Measurements from ENCODE around the gene SMG6. TPM values are rescaled to one million over a fixed set of nuclear protein-coding genes. Genes with fewer than 3 reads are reported as not detected.

SMG6 gene
- total and polyA plus RNA-seq, 2 of the 13 experiments (the other 11 are each of a cell fraction or from before 2014, with no cell fraction given) = 4.6 to 14.6 TPM

GRCh38 chr17:2177235-2177811, 126.3 kb downstream of the SMG6 start (continued):
- TF ChIP-seq ZNF276 (CRISPR knock-in tag; IDR thresholded peaks at IDR 0.05; ENCODE audit: low read depth) (no peak), ZNF430 (CRISPR knock-in tag; IDR thresholded peaks at IDR 0.05) (no peak), POGZ (CRISPR knock-in tag; IDR thresholded peaks at IDR 0.05) (no peak), RXRB (CRISPR knock-in tag; IDR thresholded peaks at IDR 0.05; ENCODE audit: borderline replicate concordance) (peak; percentile 92), AKNA (CRISPR knock-in tag; IDR thresholded peaks at IDR 0.05; ENCODE audit: borderline replicate concordance) (no peak), ZNF878 (CRISPR knock-in tag; IDR thresholded peaks at IDR 0.05) (no peak), THRA (CRISPR knock-in tag; IDR thresholded peaks at IDR 0.05; ENCODE audit: borderline replicate concordance) (no peak), PHF5A (CRISPR knock-in tag; IDR thresholded peaks at IDR 0.05; ENCODE audit: low read depth, unreplicated experiment) (no peak), SALL2 (CRISPR knock-in tag; IDR thresholded peaks at IDR 0.05) (no peak), ZFX (CRISPR knock-in tag; IDR thresholded peaks at IDR 0.05; ENCODE audit: low read depth) (no peak; the same call in 1 of the 2 replicates), STAT5B (CRISPR knock-in tag; IDR thresholded peaks at IDR 0.05) (no peak), ZNF574 (CRISPR knock-in tag; IDR thresholded peaks at IDR 0.05) (no peak), MED1 (CRISPR knock-in tag; IDR thresholded peaks at IDR 0.05) (peak; percentile 30; the same call in 1 of the 2 replicates), ZNF616 (CRISPR knock-in tag; IDR thresholded peaks at IDR 0.05; ENCODE audit: low read depth) (no peak), FOXP4 (CRISPR knock-in tag; IDR thresholded peaks at IDR 0.05) (peak; percentile 40)

Data from HepG2 (cell line).